ENCODE results near the gene SNRPB. TPM values are rescaled to one million over a fixed set of nuclear protein-coding genes. Genes with fewer than 3 reads are reported as not detected.
"Not testable (repeated sequence)": the region's sequence is repeated elsewhere in the genome, so short reads cannot be mapped to it uniquely, and the experiment has no call there.

Gene SNRPB
- total RNA-seq, 4 donors from 2014 or later = 127 to 258 (median 216) TPM

DNA sequence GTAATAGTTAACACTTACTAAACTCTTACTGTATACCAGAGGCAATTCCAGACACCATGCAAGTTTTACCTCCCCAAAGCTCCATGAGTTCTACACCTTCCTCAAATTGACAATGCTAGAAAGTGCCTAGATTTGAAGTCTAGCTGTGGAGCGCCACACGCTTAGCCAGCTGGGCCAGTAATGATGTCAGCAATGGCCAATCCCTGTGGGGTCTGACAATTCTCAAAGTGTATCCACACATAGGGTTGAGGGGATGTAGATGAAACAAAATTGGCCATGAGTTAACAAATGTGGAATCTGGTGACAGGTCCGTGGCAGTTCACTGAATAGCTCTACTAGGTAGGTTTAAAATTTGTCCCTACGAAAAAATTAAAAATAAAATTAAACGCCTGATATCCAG lies 36.9 kb upstream of the SNRPB start:
- Histone ChIP-seq H3K36me3 (no peaks in the 10 kb centered on the region), H3K4me1 (peaks cover 10 to 24% (median 17%) of the 10 kb centered on the region in 4 donors), H3K4me3 (peak overlapping the region; percentile 78 to 96 (median 86)), H3K27me3 (no peaks in the 10 kb centered on the region), H3K9me3 (no peaks in the 10 kb centered on the region), H3K27ac (replicated peaks in 1 of 4) (peak overlapping the region in 2 of 4 donors; percentile 85 to 88)
- WGBS = 50% methylated on average over 5 of the region's 5 CpGs
- TF ChIP-seq EP300 (IDR thresholded peaks at IDR 0.05) (no peak), POLR2A (IDR thresholded peaks at IDR 0.05; ENCODE audit: low read depth) (no peak), POLR2AphosphoS5 (IDR thresholded peaks at IDR 0.05) (no peak)
- TF ChIP-seq, protein P1, sequence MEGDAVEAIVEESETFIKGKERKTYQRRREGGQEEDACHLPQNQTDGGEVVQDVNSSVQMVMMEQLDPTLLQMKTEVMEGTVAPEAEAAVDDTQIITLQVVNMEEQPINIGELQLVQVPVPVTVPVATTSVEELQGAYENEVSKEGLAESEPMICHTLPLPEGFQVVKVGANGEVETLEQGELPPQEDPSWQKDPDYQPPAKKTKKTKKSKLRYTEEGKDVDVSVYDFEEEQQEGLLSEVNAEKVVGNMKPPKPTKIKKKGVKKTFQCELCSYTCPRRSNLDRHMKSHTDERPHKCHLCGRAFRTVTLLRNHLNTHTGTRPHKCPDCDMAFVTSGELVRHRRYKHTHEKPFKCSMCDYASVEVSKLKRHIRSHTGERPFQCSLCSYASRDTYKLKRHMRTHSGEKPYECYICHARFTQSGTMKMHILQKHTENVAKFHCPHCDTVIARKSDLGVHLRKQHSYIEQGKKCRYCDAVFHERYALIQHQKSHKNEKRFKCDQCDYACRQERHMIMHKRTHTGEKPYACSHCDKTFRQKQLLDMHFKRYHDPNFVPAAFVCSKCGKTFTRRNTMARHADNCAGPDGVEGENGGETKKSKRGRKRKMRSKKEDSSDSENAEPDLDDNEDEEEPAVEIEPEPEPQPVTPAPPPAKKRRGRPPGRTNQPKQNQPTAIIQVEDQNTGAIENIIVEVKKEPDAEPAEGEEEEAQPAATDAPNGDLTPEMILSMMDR (IDR thresholded peaks at IDR 0.05) = no peak
- peak; percentile 26 for DNase-seq (ENCODE audit: extremely low spot score)
- intact Hi-C loops (cut with DNase I) = no loop called here

DNA sequence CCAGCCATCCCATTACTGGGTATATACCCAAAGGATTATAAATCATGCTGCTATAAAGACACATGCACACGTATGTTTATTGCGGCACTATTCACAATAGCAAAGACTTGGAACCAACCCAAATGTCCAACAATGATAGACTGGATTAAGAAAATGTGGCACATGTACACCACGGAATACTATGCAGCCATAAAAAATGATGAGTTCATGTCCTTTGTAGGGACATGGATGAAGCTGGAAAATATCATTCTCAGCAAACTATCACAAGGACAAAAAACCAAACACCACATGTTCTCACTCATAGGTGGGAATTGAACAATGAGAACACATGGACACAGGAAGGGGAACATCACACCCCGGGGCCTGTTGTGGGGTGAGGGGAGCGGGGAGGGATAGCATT lies 35.8 kb upstream of the SNRPB start:
- intact Hi-C loops (cut with DNase I); H3K27ac ChIP-seq (replicated peaks in 1 of 4); H3K9me3 ChIP-seq; H3K4me3 ChIP-seq; H3K27me3 ChIP-seq; H3K36me3 ChIP-seq; DNase-seq (ENCODE audit: extremely low spot score): not testable (repeated sequence)
- H3K4me1 ChIP-seq = peaks cover 10 to 24% (median 17%) of the 10 kb centered on the region in 4 donors
- WGBS = 100% methylated on average over 3 of the region's 5 CpGs

- intact Hi-C loops (cut with DNase I); H3K27me3 ChIP-seq; DNase-seq (ENCODE audit: extremely low spot score); H3K27ac ChIP-seq (replicated peaks in 1 of 4); H3K9me3 ChIP-seq; H3K4me3 ChIP-seq: not testable (repeated sequence)
- WGBS = 88% methylated on average over 2 of the region's 2 CpGs
- peaks cover 0 to 14% (median 11%) of the 10 kb centered on the region in 4 donors for H3K36me3 ChIP-seq
- H3K4me1 ChIP-seq = peaks cover 10 to 22% (median 17%) of the 10 kb centered on the region in 4 donors
Observed at GRCh38 chr20:2504803-2505202, 34.2 kb upstream of the SNRPB start.

- intact Hi-C loops (cut with DNase I); H3K9me3 ChIP-seq; H3K27ac ChIP-seq (replicated peaks in 1 of 4); DNase-seq (ENCODE audit: extremely low spot score); H3K27me3 ChIP-seq; H3K4me3 ChIP-seq: not testable (repeated sequence)
- peaks cover 10 to 31% (median 26%) of the 10 kb centered on the region in 4 donors for H3K36me3 ChIP-seq
- WGBS = 93% methylated on average over 2 of the region's 2 CpGs
- peaks cover 2 to 11% (median 8%) of the 10 kb centered on the region in 4 donors for H3K4me1 ChIP-seq
Observed at GRCh38 chr20:2502808-2503384, 32.3 kb upstream of the SNRPB start.

DNA sequence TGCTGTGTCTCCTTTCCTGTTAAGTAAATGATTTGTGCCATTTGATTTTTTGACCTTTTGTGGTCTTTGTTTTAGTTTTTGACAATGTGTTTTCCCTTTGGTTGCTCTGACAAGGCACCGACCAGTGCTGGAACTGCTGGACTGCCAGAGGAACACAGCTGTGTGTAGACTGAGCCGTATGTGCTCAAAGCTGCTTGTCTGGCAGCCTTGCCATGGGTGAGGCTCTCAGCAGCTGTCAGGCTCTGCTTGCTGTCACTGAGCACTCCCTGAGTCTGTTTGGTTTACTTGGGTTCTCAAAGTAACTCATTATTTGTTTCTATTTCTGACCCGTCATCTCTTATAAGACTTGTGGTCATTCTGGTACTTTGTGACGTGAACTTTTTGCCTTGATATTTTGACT lies 15.1 kb upstream of the SNRPB start:
- Histone ChIP-seq H3K9me3 (no peaks in the 10 kb centered on the region), H3K27me3 (no peaks in the 10 kb centered on the region), H3K27ac (replicated peaks in 1 of 4) (peak overlapping the region in 1 of 4 donors; percentile 17), H3K36me3 (peaks cover 42 to 95% (median 79%) of the 10 kb centered on the region in 4 donors), H3K4me1 (peaks cover 0 to 4% (median 0%) of the 10 kb centered on the region in 4 donors), H3K4me3 (no peak overlapping the region)
- 76% methylated on average over 4 of the region's 4 CpGs for WGBS
- intact Hi-C loops (cut with DNase I) = no loop called here
- TF ChIP-seq EP300 (IDR thresholded peaks at IDR 0.05) = no peak
- TF ChIP-seq POLR2AphosphoS5 (IDR thresholded peaks at IDR 0.05) = no peak
- TF ChIP-seq, protein P1 (IDR thresholded peaks at IDR 0.05) = no peak
- no peak for TF ChIP-seq POLR2A (IDR thresholded peaks at IDR 0.05; ENCODE audit: low read depth)
- DNase-seq (ENCODE audit: extremely low spot score) = no peak

DNA sequence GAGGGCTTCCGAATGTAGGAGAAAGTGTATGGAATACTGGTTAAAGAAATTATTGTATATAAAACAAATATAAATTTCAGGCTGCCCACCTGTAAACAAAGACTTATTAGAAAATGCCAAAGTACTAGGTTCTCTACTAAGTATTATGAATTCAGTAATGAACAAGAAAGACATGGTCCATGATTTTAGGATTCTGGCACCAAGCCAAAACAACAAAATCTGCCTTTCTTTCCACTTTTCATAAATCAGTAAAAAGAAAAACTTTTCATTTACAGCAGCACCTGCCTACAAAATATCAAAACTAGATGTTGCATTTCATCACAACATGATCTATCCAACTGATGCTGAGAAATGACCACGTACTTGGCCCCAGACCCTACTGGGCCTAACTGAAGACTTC lies 14.5 kb upstream of the SNRPB start:
- TF ChIP-seq POLR2A (IDR thresholded peaks at IDR 0.05; ENCODE audit: low read depth) = no peak
- TF ChIP-seq EP300 (IDR thresholded peaks at IDR 0.05) = no peak
- TF ChIP-seq, protein P1 (IDR thresholded peaks at IDR 0.05) = no peak
- TF ChIP-seq POLR2AphosphoS5 (IDR thresholded peaks at IDR 0.05) = no peak
- H3K4me3 ChIP-seq = no peak overlapping the region
- peaks cover 42 to 95% (median 81%) of the 10 kb centered on the region in 4 donors for H3K36me3 ChIP-seq
- no peak for DNase-seq (ENCODE audit: extremely low spot score)
- no peaks in the 10 kb centered on the region for H3K9me3 ChIP-seq
- intact Hi-C loops (cut with DNase I) = no loop called here
- WGBS = 86% methylated on average over 2 of the region's 2 CpGs
- no peaks in the 10 kb centered on the region for H3K27me3 ChIP-seq
- H3K4me1 ChIP-seq = peaks cover 0 to 4% (median 0%) of the 10 kb centered on the region in 4 donors
- no peak overlapping the region for H3K27ac ChIP-seq (replicated peaks in 1 of 4)
